Endothelial cell (in vitro differentiated cells): Measurements from ENCODE around the gene SPAAR. TPM values are rescaled to one million over a fixed set of nuclear protein-coding genes. Genes with fewer than 3 reads are reported as not detected.

Experiments
- DNase-seq: peaks from one replicate; pipeline ENCODE4 v3.0.0; 2021; ENCODE audit warnings: low spot score
- H3K27ac Mint-ChIP-seq: one replicate; pipeline ENCODE4 v1.8.0; 2021; ENCODE audit warnings: mixed read lengths, inconsistent platforms; ENCODE audit not compliant: unreplicated experiment
- H3K27me3 Mint-ChIP-seq: one replicate; pipeline ENCODE4 v1.8.0; 2021; ENCODE audit warnings: mild to moderate bottlenecking, moderate library complexity, mixed read lengths, inconsistent platforms; ENCODE audit not compliant: unreplicated experiment
- H3K36me3 Mint-ChIP-seq: one replicate; pipeline ENCODE4 v1.8.0; 2021; ENCODE audit warnings: mild to moderate bottlenecking, low read depth, mixed read lengths, inconsistent platforms; ENCODE audit not compliant: unreplicated experiment
- H3K4me1 Mint-ChIP-seq: one replicate; pipeline ENCODE4 v1.8.0; 2021; ENCODE audit warnings: mild to moderate bottlenecking, mixed read lengths, inconsistent platforms; ENCODE audit not compliant: unreplicated experiment
- H3K4me3 Mint-ChIP-seq: one replicate; pipeline ENCODE4 v1.8.0; 2021; ENCODE audit warnings: mild to moderate bottlenecking, mixed read lengths, inconsistent platforms; ENCODE audit not compliant: unreplicated experiment
- H3K9me3 Mint-ChIP-seq: one replicate; pipeline ENCODE4 v1.8.0; 2021; ENCODE audit warnings: mixed read lengths, inconsistent platforms; ENCODE audit not compliant: unreplicated experiment
- CTCF ChIP-seq: fragments of 200-600 bp; sonication (generic); IDR thresholded peaks from one replicate; pipeline ENCODE4 v1.5.0; 2021; ENCODE audit warnings: antibody characterized with exemption; ENCODE audit not compliant: unreplicated experiment
- total RNA-seq: library from RNA; stranded (reverse); fragmentation: NEBNext Ultra II Directional; extraction: Animal tissue kit (Norgen Biotek cat#: 25700); gene quantifications from one replicate; pipeline ENCODE4 v1.2.1, GENCODE V29; 2021; ENCODE audit not compliant: unreplicated experiment

The SPAAR gene
- total RNA-seq, 1 donor from 2014 or later, result 32.0 TPM

GRCh38 chr9:35954942-35955546 is 45.8 kb downstream of the SPAAR start:
- Mint-ChIP-seq H3K36me3 (no peaks in the 10 kb centered on the region), H3K9me3 (no peaks in the 10 kb centered on the region), H3K27ac (no peak overlapping the region), H3K4me3 (no peak overlapping the region), H3K27me3 (peaks cover 2% of the 10 kb centered on the region), H3K4me1 (peaks cover 13% of the 10 kb centered on the region)
- DNase-seq, result peak; percentile 55
- peak; percentile 74 for TF ChIP-seq CTCF

- no peaks in the 10 kb centered on the region for H3K9me3 Mint-ChIP-seq
- DNase-seq, result no peak
- TF ChIP-seq CTCF, result no peak
- H3K27me3 Mint-ChIP-seq, result peaks cover 2% of the 10 kb centered on the region
- peaks cover 19% of the 10 kb centered on the region for H3K4me1 Mint-ChIP-seq
- H3K4me3 Mint-ChIP-seq, result no peak overlapping the region
- H3K27ac Mint-ChIP-seq, result no peak overlapping the region
- H3K36me3 Mint-ChIP-seq, result no peaks in the 10 kb centered on the region
Observed at GRCh38 chr9:35956651-35957050, 47.4 kb downstream of the SPAAR start.

GRCh38 chr9:35958104-35958837 is 49.0 kb downstream of the SPAAR start, which contains the start of gene OR2S2:
OR2S2 (minus strand) TSS chr9:35958154; CDS start chr9:35958098, 56 bp downstream.
- Mint-ChIP-seq H3K9me3 (no peaks in the 10 kb centered on the region), H3K4me1 (peaks cover 8% of the 10 kb centered on the region), H3K4me3 (no peak within 1 kb of the TSS), H3K27me3 (peaks cover 2% of the 10 kb centered on the region), H3K27ac (no peak within 1 kb of the TSS), H3K36me3 (no peaks in the 10 kb centered on the region)
- DNase-seq, result no peak
- TF ChIP-seq CTCF, result no peak

- Mint-ChIP-seq H3K27me3 (peaks cover 2% of the 10 kb centered on the region), H3K4me3 (no peak overlapping the region), H3K27ac (no peak overlapping the region), H3K4me1 (peaks cover 8% of the 10 kb centered on the region), H3K9me3 (no peaks in the 10 kb centered on the region), H3K36me3 (no peaks in the 10 kb centered on the region)
- DNase-seq, result no peak
- TF ChIP-seq CTCF, result no peak
Observed at GRCh38 chr9:35960039-35960655, 50.9 kb downstream of the SPAAR start.

Other genes starting within 250 kb of the SPAAR start
- gene ARHGEF39, start 244.3 kb upstream of the SPAAR start, total RNA-seq, result 1.4 TPM
- 1.5 TPM for gene CA9, start 235.6 kb upstream of the SPAAR start, total RNA-seq
- 173 TPM for gene TPM2, start 219.6 kb upstream of the SPAAR start, total RNA-seq
- 370 TPM for gene TLN1, start 177.3 kb upstream of the SPAAR start, total RNA-seq
- gene CREB3, start 176.8 kb upstream of the SPAAR start, total RNA-seq, result 29.2 TPM
- 200 TPM for gene GBA2, start 160.3 kb upstream of the SPAAR start, total RNA-seq
- 51.4 TPM for gene RGP1, start 160.2 kb upstream of the SPAAR start, total RNA-seq
- 2.8 TPM for gene MSMP, start 155.2 kb upstream of the SPAAR start, total RNA-seq
- gene NPR2, start 117.9 kb upstream of the SPAAR start, total RNA-seq, result 30.8 TPM
- 0.59 TPM for gene SPAG8, start 97.2 kb upstream of the SPAAR start, total RNA-seq
- gene HINT2, start 94.4 kb upstream of the SPAAR start, total RNA-seq, result 43.3 TPM
- gene FAM221B, start 80.8 kb upstream of the SPAAR start, total RNA-seq, result not detected
- gene TMEM8B, start 80.3 kb upstream of the SPAAR start, total RNA-seq, result 9.0 TPM
- not detected for gene OR13J1, start 39.1 kb upstream of the SPAAR start, total RNA-seq
- 0.87 TPM for gene HRCT1, start 3.3 kb upstream of the SPAAR start, total RNA-seq
- gene OR2S2, start 48.7 kb downstream of the SPAAR start, total RNA-seq, result not detected
- gene RECK, start 127.4 kb downstream of the SPAAR start, total RNA-seq, result 48.2 TPM
- gene GLIPR2, start 227.2 kb downstream of the SPAAR start, total RNA-seq, result 6.3 TPM